Fibroblast of gingiva (primary cell): ENCODE data around the gene FGF2.
A peak's percentile ranks its signal among the peaks of the same experiment; 100 is the strongest.

Experiments
- DNase-seq: peaks from one replicate; pipeline ENCODE4 v3.0.0-alpha.2; 2011; ENCODE audit warnings: low read depth

FGF2 gene

GRCh38 chr4:122890147-122890795 is 63.6 kb downstream of the FGF2 start:
- DNase-seq, result no peak

DNA sequence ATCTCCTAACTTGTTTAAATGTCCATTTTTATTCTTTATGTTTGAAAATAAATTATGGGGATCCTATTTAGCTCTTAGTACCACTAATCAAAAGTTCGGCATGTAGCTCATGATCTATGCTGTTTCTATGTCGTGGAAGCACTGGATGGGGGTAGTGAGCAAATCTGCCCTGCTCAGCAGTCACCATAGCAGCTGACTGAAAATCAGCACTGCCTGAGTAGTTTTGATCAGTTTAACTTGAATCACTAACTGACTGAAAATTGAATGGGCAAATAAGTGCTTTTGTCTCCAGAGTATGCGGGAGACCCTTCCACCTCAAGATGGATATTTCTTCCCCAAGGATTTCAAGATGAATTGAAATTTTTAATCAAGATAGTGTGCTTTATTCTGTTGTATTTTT is 68.2 kb downstream of the FGF2 start:
- no peak for DNase-seq

GRCh38 chr4:122895336-122895995 is 68.8 kb downstream of the FGF2 start:
- DNase-seq, result peak; percentile 46

DNA sequence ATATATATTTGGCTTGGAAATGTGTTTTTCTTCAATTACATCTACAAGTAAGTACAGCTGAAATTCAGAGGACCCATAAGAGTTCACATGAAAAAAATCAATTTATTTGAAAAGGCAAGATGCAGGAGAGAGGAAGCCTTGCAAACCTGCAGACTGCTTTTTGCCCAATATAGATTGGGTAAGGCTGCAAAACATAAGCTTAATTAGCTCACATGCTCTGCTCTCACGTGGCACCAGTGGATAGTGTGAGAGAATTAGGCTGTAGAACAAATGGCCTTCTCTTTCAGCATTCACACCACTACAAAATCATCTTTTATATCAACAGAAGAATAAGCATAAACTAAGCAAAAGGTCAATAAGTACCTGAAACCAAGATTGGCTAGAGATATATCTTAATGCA is 69.6 kb downstream of the FGF2 start:
- DNase-seq, result no peak

GRCh38 chr4:122898370-122899150 is 71.9 kb downstream of the FGF2 start:
- peak; percentile 84 for DNase-seq

GRCh38 chr4:122899682-122900081 is 73.1 kb downstream of the FGF2 start:
- DNase-seq, result no peak

DNA sequence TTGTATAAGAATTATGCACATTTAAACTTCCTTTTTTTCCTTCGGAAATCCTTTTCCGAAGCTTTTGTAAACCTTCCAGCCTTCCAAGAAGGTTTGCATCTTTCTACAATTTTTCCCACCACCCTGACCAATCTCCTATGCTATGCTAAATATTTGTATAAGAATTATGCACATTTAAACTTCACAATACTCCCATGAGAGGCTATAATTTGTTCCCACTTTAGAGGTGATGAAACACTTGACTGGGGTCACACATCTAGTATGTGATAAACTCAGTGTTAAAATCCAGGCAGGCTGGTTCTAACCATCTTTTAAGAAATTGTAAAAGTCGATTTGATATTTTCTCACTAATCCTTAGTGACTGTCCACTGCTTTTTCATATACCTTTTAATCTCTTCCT is 73.7 kb downstream of the FGF2 start:
- no peak for DNase-seq

GRCh38 chr4:122901247-122902010 is 74.8 kb downstream of the FGF2 start:
- no peak for DNase-seq

DNA sequence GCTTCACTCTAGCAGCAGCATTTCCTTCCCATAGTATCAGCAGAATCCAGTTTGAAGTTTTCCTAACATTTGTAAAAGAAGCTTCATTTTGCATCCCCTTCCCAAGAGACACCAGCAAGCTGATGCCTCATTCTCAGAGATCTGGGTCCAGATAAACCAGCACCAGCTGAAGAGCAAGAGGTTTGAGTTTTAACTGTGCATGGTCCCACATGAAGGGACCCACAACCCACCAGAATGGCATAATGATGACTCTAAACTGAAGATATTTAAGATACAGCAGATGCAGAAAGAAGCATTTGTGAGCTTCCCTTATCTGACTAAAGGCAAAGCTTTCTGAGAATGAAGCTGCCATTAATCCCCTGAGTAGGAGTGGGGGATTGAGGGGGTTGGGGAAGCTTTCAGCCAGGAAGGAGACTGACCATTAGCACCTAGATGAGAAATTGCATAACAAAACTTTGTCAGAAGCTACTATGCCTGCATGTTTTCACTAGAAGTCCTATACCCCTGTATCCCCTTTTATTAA is 77.2 kb downstream of the FGF2 start:
- DNase-seq, result no peak

DNA sequence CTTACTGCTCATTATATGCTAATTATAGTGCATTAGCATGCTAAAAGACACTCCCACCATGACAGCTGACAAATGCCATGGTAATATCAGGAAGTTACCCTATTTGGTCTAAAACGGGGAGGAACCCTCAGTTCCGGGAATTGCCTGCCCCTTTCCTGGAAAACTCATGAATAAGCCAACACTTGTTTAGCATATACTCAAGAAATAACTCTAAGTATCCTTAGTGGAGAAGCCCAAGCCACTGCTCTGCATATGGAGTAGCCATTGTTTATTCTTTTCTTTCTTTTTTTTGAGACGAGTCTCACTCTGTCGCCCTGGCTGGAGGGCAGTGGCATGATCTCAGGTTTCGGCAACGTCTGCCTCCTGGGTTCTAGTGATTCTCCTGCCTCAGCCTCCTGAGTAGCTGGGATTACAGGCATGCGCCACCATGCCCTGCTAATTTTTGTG is 80.3 kb downstream of the FGF2 start:
- no peak for DNase-seq

GRCh38 chr4:122908223-122908622 is 81.6 kb downstream of the FGF2 start:
- no peak for DNase-seq

- peak; percentile 21 for DNase-seq
Observed at GRCh38 chr4:122909683-122910082, 83.1 kb downstream of the FGF2 start.

- no peak for DNase-seq
Observed at GRCh38 chr4:122911588-122911987, 85.0 kb downstream of the FGF2 start.

DNA sequence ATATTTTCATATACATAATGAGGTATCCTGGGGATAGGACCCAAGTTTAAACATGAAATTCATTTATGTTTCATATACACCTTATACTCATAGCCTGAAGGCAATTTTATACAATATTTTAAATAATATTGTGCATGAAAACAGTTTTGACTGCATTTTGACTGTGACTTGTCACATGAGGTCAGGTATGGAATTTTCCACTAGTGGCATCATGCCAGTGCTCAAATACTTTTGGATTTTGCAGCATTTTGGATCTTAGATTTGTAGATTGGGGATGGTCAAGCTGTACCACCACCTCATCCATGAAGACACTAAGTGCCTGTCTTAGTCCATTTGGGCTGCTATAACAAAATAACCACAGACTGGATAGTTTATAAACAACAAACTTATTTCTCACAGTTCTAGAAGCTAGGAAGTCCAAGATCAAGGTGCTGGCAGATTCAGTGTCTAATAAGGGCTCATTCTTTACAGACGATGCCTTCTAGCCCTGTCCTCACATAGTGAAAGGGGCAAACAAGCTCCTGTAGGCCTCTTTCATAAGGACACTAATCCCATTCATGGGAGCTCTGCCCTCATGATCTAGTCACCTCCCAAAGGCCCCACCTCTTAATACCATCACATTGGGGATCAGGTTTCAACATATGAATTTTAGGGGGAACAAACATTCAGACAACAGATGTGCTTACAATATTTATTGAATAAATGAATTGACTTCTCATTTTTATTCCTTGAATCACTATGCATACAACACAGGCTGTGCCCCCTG is 86.4 kb downstream of the FGF2 start:
- no peak for DNase-seq

DNA sequence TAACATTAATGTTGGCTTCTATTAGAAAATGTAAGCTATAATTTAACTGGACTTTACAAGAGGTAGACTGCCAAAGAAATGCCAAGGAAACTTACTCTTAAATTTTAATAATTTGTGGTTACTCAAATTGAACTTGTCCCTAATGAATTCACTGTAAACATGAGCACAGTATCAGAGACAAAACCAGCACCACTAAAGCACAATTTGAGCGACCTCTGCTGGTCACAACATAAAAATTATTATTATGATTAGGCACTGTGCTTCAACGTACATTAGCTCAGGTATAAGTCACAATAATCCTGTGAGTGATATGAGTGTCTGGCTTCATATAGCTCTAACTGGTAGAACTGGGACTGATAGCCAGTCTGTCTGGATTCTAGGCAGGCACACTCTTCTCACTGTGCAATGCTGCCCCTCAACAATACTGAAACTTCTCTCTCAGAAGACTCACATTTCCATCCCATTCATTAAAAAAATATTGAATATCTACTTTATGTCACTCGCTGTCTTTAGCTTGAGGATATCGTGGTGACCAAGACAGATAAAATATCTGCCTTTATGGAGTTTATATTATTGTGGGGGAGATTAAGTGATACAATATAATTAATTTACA is 87.8 kb downstream of the FGF2 start:
- DNase-seq, result peak; percentile 45

GRCh38 chr4:122914938-122915337 is 88.3 kb downstream of the FGF2 start:
- DNase-seq, result peak; percentile 30

DNA sequence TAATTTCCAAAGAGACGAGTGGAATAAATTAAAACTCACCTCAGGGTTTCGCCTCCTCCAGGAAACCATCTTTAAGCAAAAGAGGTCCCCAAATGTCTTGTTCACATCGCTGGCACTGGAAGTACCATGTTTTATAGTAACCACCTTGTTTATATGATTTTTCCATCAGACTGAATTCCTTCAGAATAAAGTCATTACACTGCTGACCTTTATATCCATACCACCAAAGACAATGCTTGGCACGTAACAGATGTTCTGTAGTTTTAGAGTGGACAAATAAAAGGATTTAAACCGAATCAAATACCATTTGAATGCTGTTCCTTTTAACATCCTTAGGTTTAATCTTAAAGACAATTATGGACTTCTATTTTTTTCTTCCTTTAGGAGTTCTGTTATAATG is 91.1 kb downstream of the FGF2 start:
- DNase-seq, result peak; percentile 44

DNA sequence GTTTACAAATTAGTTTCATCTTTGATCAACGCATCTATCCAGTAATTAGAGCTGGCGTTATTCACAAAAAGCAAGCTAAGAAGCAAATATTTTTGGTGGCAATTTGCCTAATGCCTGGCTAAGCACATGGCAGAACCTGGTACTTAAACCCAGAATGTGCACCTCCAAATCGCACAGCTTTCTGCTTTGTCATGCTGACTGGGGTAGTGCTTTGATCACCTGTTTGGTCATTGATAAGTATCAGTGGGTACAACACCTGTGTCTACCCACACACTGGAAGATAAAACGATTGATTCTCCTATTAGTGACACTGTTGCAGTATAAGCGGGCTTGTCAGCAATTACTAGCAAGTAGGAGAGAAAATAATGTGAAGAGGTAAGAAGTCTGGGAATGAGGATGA is 93.8 kb downstream of the FGF2 start:
- DNase-seq, result no peak

GRCh38 chr4:122921300-122921699 is 94.7 kb downstream of the FGF2 start:
- no peak for DNase-seq

GRCh38 chr4:122921971-122922876 is 95.6 kb downstream of the FGF2 start, which contains the start of gene NUDT6:
NUDT6 (minus strand) TSS chr4:122922597; CDS start chr4:122922572, 25 bp downstream.
- peak; percentile 69 for DNase-seq
